Activated CD4-positive, alpha-beta T cell treated with anti-CD3 and anti-CD28 coated beads for 4 hours (primary cell): ENCODE measurements around the gene LRRC36.
"Not testable (repeated sequence)": the region's sequence is repeated elsewhere in the genome, so short reads cannot be mapped to it uniquely, and the experiment has no call there.

Experiments used
- DNase-seq, 2 donors: peaks; one replicate each; pipeline ENCODE4 v3.0.0-alpha.2; 2020

LRRC36 gene

GRCh38 chr16:67345401-67345800 is 18.8 kb downstream of the LRRC36 start:
- DNase-seq: no peak

- no peak for DNase-seq
Observed at GRCh38 chr16:67346341-67346740, 19.7 kb downstream of the LRRC36 start.

GRCh38 chr16:67349172-67349571 is 22.6 kb downstream of the LRRC36 start:
- no peak for DNase-seq

GRCh38 chr16:67350324-67350723 is 23.7 kb downstream of the LRRC36 start:
- DNase-seq: no peak

GRCh38 chr16:67352463-67352862 is 25.8 kb downstream of the LRRC36 start:
- DNase-seq: not testable (repeated sequence)

GRCh38 chr16:67356396-67356795 is 29.8 kb downstream of the LRRC36 start:
- no peak for DNase-seq

- no peak for DNase-seq
Observed at GRCh38 chr16:67357561-67357960, 30.9 kb downstream of the LRRC36 start.

GRCh38 chr16:67359540-67360269 is 33.1 kb downstream of the LRRC36 start:
- not testable (repeated sequence) for DNase-seq

- DNase-seq: no peak
Observed at GRCh38 chr16:67361038-67361437, 34.4 kb downstream of the LRRC36 start.

- DNase-seq: no peak
Observed at GRCh38 chr16:67364600-67365235, 38.1 kb downstream of the LRRC36 start.

- DNase-seq: no peak
Observed at GRCh38 chr16:67370661-67371060, 44.0 kb downstream of the LRRC36 start.

GRCh38 chr16:67372664-67373063 is 46.0 kb downstream of the LRRC36 start:
- no peak for DNase-seq

GRCh38 chr16:67376012-67376411 is 49.4 kb downstream of the LRRC36 start:
- DNase-seq: not testable (repeated sequence)

- no peak for DNase-seq
Observed at GRCh38 chr16:67378642-67379041, 52.0 kb downstream of the LRRC36 start.

GRCh38 chr16:67383284-67383683 is 56.7 kb downstream of the LRRC36 start:
- no peak for DNase-seq

GRCh38 chr16:67384778-67385510 is 58.3 kb downstream of the LRRC36 start:
- DNase-seq: no peak

GRCh38 chr16:67386861-67387455 is 60.3 kb downstream of the LRRC36 start:
- DNase-seq: no peak

GRCh38 chr16:67387479-67388079 is 61.0 kb downstream of the LRRC36 start:
- DNase-seq: no peak

GRCh38 chr16:67388191-67388590 is 61.6 kb downstream of the LRRC36 start:
- no peak for DNase-seq

GRCh38 chr16:67388591-67388990 is 62.0 kb downstream of the LRRC36 start:
- DNase-seq: no peak

- DNase-seq: no peak
Observed at GRCh38 chr16:67389911-67390815, 63.5 kb downstream of the LRRC36 start.
